ENCODE data around the gene SPAG9.

Gene SPAG9

GRCh38 chr17:50934161-50934560 is 186.5 kb downstream of the SPAG9 start:
- DNase-seq = no peak

GRCh38 chr17:50931144-50931908 is 189.3 kb downstream of the SPAG9 start:
- peak; percentile 91 for DNase-seq

GRCh38 chr17:50928646-50929045 is 192.0 kb downstream of the SPAG9 start:
- no peak for DNase-seq

GRCh38 chr17:50927287-50927686 is 193.4 kb downstream of the SPAG9 start:
- no peak for DNase-seq

- DNase-seq = no peak
Observed at GRCh38 chr17:50926523-50926922, 194.1 kb downstream of the SPAG9 start.

- DNase-seq = no peak
Observed at GRCh38 chr17:50925296-50925891, 195.3 kb downstream of the SPAG9 start.

GRCh38 chr17:50924800-50925199 is 195.9 kb downstream of the SPAG9 start:
- peak; percentile 15 for DNase-seq

GRCh38 chr17:50924300-50924699 is 196.4 kb downstream of the SPAG9 start:
- DNase-seq = no peak

- DNase-seq = no peak
Observed at GRCh38 chr17:50923611-50924010, 197.1 kb downstream of the SPAG9 start.

- DNase-seq = no peak
Observed at GRCh38 chr17:50922721-50923405, 197.8 kb downstream of the SPAG9 start.

GRCh38 chr17:50922107-50922506 is 198.6 kb downstream of the SPAG9 start:
- no peak for DNase-seq

GRCh38 chr17:50920891-50921586 is 199.6 kb downstream of the SPAG9 start:
- DNase-seq = no peak

GRCh38 chr17:50920041-50920410 is 200.6 kb downstream of the SPAG9 start:
- DNase-seq = no peak

- DNase-seq = peak; percentile 92
Observed at GRCh38 chr17:50919321-50920040, 201.2 kb downstream of the SPAG9 start.

GRCh38 chr17:50918933-50919296 is 201.8 kb downstream of the SPAG9 start:
- DNase-seq = no peak

GRCh38 chr17:50918071-50918932 is 202.4 kb downstream of the SPAG9 start:
- no peak for DNase-seq

- no peak for DNase-seq
Observed at GRCh38 chr17:50917418-50917743, 203.3 kb downstream of the SPAG9 start.

- DNase-seq = no peak
Observed at GRCh38 chr17:50916708-50917417, 203.8 kb downstream of the SPAG9 start.

- DNase-seq = no peak
Observed at GRCh38 chr17:50916026-50916707, 204.5 kb downstream of the SPAG9 start.

- no peak for DNase-seq
Observed at GRCh38 chr17:50914505-50915063, 206.1 kb downstream of the SPAG9 start.
